GM10248 (cell line): ENCODE data around the gene SLC20A1.

Experiments used
- CTCF ChIA-PET: fragments of 300-600 bp; sonication (Branson Sonifier 250); formaldehyde crosslinking; extraction: SDS; loops from one replicate; lab custom pipeline; 2021; ENCODE audit warnings: antibody characterized with exemption; lab: Yijun Ruan, JAX
- POLR2A ChIA-PET: fragments of 350-650 bp; sonication (Branson Sonifier 250); formaldehyde crosslinking; extraction: SDS; loops from one replicate; lab custom pipeline; 2020; ENCODE audit warnings: antibody characterized with exemption; lab: Yijun Ruan, JAX
- DNase-seq: peaks from one replicate; pipeline ENCODE4 v3.0.0; 2012; ENCODE audit errors: extremely low spot score
- CTCF ChIP-seq: IDR thresholded peaks from 2 replicates; pipeline ENCODE4 v1.5.1; 2012; ENCODE audit warnings: mild to moderate bottlenecking, low read depth; ENCODE audit errors: extremely low read depth, missing control alignments, control extremely low read depth

Gene SLC20A1

GRCh38 chr2:112648081-112648480 is 2.3 kb downstream of the SLC20A1 start:
- no peak for DNase-seq
- no peak for TF ChIP-seq CTCF
- CTCF ChIA-PET: interaction anchor here (0.7 to 10.1 kb wide), 4 partner anchors 11 to 294 kb away, joined by 3 to 136 read pairs (median 4); no protein-coding TSS in a partner anchor
- POLR2A ChIA-PET: interaction anchor here (1.5 kb wide), 1 partner anchor 44 kb away, joined by 5 read pairs; no protein-coding TSS in a partner anchor

GRCh38 chr2:112656679-112657078 is 10.9 kb downstream of the SLC20A1 start:
- ChIA-PET CTCF (interaction anchor here (1.0 to 3.2 kb wide), 8 partner anchors 10 to 68 kb away, joined by 3 to 10 read pairs (median 6); partner anchors contain the start of gene SLC20A1), POLR2A (interaction anchor here (0.8 to 4.2 kb wide), 4 partner anchors 9 to 20 kb away, joined by 4 to 32 read pairs (median 9); partner anchors contain the start of gene SLC20A1)
- DNase-seq: no peak
- no peak for TF ChIP-seq CTCF

- POLR2A ChIA-PET: interaction anchor here (0.9 to 3.4 kb wide), 3 partner anchors 9 to 13 kb away, joined by 4 to 15 read pairs (median 8); partner anchors contain the start of gene SLC20A1
- no peak for TF ChIP-seq CTCF
- no peak for DNase-seq
- CTCF ChIA-PET: interaction anchor here (1.0 to 3.2 kb wide), 10 partner anchors 9 to 227 kb away, joined by 3 to 11 read pairs (median 4); no protein-coding TSS in a partner anchor
Observed at GRCh38 chr2:112658301-112658700, 12.6 kb downstream of the SLC20A1 start.

GRCh38 chr2:112658839-112659667 is 13.3 kb downstream of the SLC20A1 start:
- POLR2A ChIA-PET: interaction anchor here (0.9 to 3.4 kb wide), 3 partner anchors 8 to 13 kb away, joined by 4 to 15 read pairs (median 8); partner anchors contain the start of gene SLC20A1
- CTCF ChIA-PET: interaction anchor here (0.9 to 3.2 kb wide), 14 partner anchors 7 to 227 kb away, joined by 3 to 11 read pairs (median 4); partner anchors contain the start of gene SLC20A1
- no peak for TF ChIP-seq CTCF
- DNase-seq: no peak

- POLR2A ChIA-PET: interaction anchor here (0.5 to 3.4 kb wide), 2 partner anchors 14 to 48 kb away, joined by 4 to 15 read pairs; partner anchors contain the start of gene SLC20A1
- TF ChIP-seq CTCF: no peak
Observed at GRCh38 chr2:112660138-112660537, 14.4 kb downstream of the SLC20A1 start.

GRCh38 chr2:112661656-112662305 is 16.0 kb downstream of the SLC20A1 start:
- DNase-seq: no peak
- no peak for TF ChIP-seq CTCF
- CTCF ChIA-PET: interaction anchor here (1.2 to 2.4 kb wide), 5 partner anchors 12 to 45 kb away, joined by 3 to 6 read pairs (median 4); partner anchors contain the start of gene SLC20A1
- POLR2A ChIA-PET: no interaction called here

More at GRCh38 chr2:112660138-112660537, 14.4 kb downstream of the SLC20A1 start:
- CTCF ChIA-PET: interaction anchor here (1.2 to 3.2 kb wide), 5 partner anchors 9 to 66 kb away, joined by 3 to 11 read pairs (median 6); partner anchors contain the start of gene SLC20A1
- DNase-seq: no peak
